Spleen (tissue), 11 donors: Measurements from ENCODE around the gene MORF4L1. TPM values are rescaled to one million over a fixed set of nuclear protein-coding genes. Genes with fewer than 3 reads are reported as not detected.

ENCODE experiments used
- DNase-seq: peaks from one replicate; pipeline ENCODE4 v3.0.0-alpha.2; 2020
- H3K27ac ChIP-seq, 8 donors: fragments of 200-600 bp; sonication (generic) in 7 of 8; 1 replicate in 4 of 8; 2 replicates in 4 of 8; pipeline versions ENCODE4 v1.5.0 to v1.8.0; 2016 to 2021; ENCODE audit warnings: inconsistent platforms in 4 of 8, mild to moderate bottlenecking in 4 of 8, moderate library complexity in 1 of 8
- H3K27me3 ChIP-seq, 7 donors: fragments of 200-600 bp; sonication (generic) in 6 of 7; replicated peaks in 1 of 7; 1 replicate in 4 of 7; 2 replicates in 3 of 7; pipeline versions ENCODE4 v1.5.0 to v1.8.0; 2016 to 2021; ENCODE audit warnings: inconsistent platforms in 3 of 7, mild to moderate bottlenecking in 1 of 7
- H3K36me3 ChIP-seq, 6 donors: fragments of 200-600 bp; sonication (generic) in 5 of 6; 1 replicate in 4 of 6; 2 replicates in 2 of 6; pipeline versions ENCODE4 v1.5.0 to v1.8.0; 2016 to 2021; ENCODE audit warnings: inconsistent platforms in 2 of 6
- H3K4me1 ChIP-seq, 6 donors: fragments of 200-600 bp; sonication (generic) in 5 of 6; 1 replicate in 3 of 6; 2 replicates in 3 of 6; pipeline versions ENCODE4 v1.5.0 to v1.8.0; 2016 to 2021; ENCODE audit warnings: inconsistent platforms in 3 of 6
- H3K4me3 ChIP-seq, 8 donors: fragments of 200-600 bp; sonication (generic) in 7 of 8; 1 replicate in 4 of 8; 2 replicates in 4 of 8; pipeline versions ENCODE4 v1.5.0 to v1.8.0; 2016 to 2021; ENCODE audit warnings: inconsistent platforms in 4 of 8, mild to moderate bottlenecking in 4 of 8, moderate library complexity in 2 of 8
- H3K9me3 ChIP-seq, 8 donors: fragments of 200-600 bp; sonication (generic) in 7 of 8; 1 replicate in 4 of 8; 2 replicates in 4 of 8; pipeline versions ENCODE4 v1.5.0 to v1.8.0; 2016 to 2021; ENCODE audit warnings: inconsistent platforms in 4 of 8
- POLR2AphosphoS5 ChIP-seq, 3 donors: sonication (generic); formaldehyde crosslinking; IDR thresholded peaks; one replicate each; pipeline ENCODE4 v1.5.1; 2017; ENCODE audit warnings: antibody characterized with exemption in 3 of 3
- WGBS, 5 donors: extraction: QIAGEN DNeasy Blood & Tissue Kit in 3 of 5; methylation state at CpG; one replicate each; pipeline versions ENCODE4 v1.1.5 to v1.1.7; 2013 to 2018; 5-methylcytosine and 5-hydroxymethylcytosine counted together
- intact Hi-C: fragments of 100-400 bp; cut with DNase I; formaldehyde crosslinking; loops from one replicate; pipeline ENCODE4 v1.15.0; 2023; ENCODE audit warnings: low total_unique reads
- polyA plus RNA-seq, 3 donors: library from polyadenylated mRNA; stranded (reverse); fragments of 200-250 nt; gene quantifications; one replicate each; pipeline ENCODE4 v1.2.1, GENCODE V29; 2013
- small RNA-seq, 4 donors: library from RNA; depleted of rRNA; stranded (forward); fragments of <200 nt; gene quantifications; one replicate each; pipeline ENCODE3, GENCODE V24; 2016
- total RNA-seq, 7 donors: library from RNA; depleted of rRNA in 3 of 7; stranded (reverse); fragments of >200 nt in 3 of 7; fragmentation: NEBNext Ultra II Directional in 4 of 7; extraction: Animal tissue kit (Norgen Biotek cat#: 25700) in 4 of 7; gene quantifications; one replicate each; pipeline versions ENCODE4 v1.1.0 to v1.2.1, GENCODE V29; 2016 to 2021
- donor health status: healthy with polysubstance abuse.
- donor health status: DM: no; HTN: no; CAD: no; lungs with moderate emphysema.
- donor health status: DM: no; HTN: no; CAD: no.
- donor health status: Bipolar disorder and iron deficiency.
- donor health status: healthy.
- donor health status: DM: no; HTN: no; CAD: no.
- donor health status: DM: yes; HTN: yes; CAD: no.

MORF4L1 gene
- total and polyA plus RNA-seq, 10 donors: 105 to 271 (median 213) TPM

- Histone ChIP-seq H3K36me3 (no peaks in the 10 kb centered on the region), H3K4me3 (no peak overlapping the region), H3K27me3 (peaks cover 0 to 14% (median 0%) of the 10 kb centered on the region in 7 donors), H3K27ac (no peak overlapping the region), H3K4me1 (peaks cover 0 to 46% (median 34%) of the 10 kb centered on the region in 6 donors), H3K9me3 (no peaks in the 10 kb centered on the region)
- no peak for DNase-seq
- TF ChIP-seq POLR2AphosphoS5 (IDR thresholded peaks at IDR 0.05): no peak
- whole genome bisulfite sequencing, 5 donors: 80 to 98% (median 94%) methylated on average over 5 of the region's 5 CpGs
- intact Hi-C loops: no loop called here
Observed at GRCh38 chr15:78947506-78947905, 74.8 kb downstream of the MORF4L1 start.

Small RNA genes within 50 kb of the gene (small RNA-seq; reads per million reads assigned to genes)
- gene RNU6-415P: 0 reads per million in 4 donors

Other genes with a start within 250 kb of the MORF4L1 start
- 1 to 10 TPM in 1 of 7 donors, under 1 TPM in 6; 0.17 to 1.1 (median 0.28) TPM for gene CHRNB4, start 231.7 kb upstream of the MORF4L1 start, total RNA-seq
- gene CHRNB4, start 231.7 kb upstream of the MORF4L1 start, polyA plus RNA-seq: under 1 TPM; 0.07 to 0.22 (median 0.12) TPM
- gene ADAMTS7, start 61.4 kb upstream of the MORF4L1 start, total RNA-seq: 10 to 100 TPM in 1 of 7 donors, 1 to 10 TPM in 6; 3.4 to 15.0 (median 8.3) TPM
- gene ADAMTS7, start 61.4 kb upstream of the MORF4L1 start, polyA plus RNA-seq: 1 to 10 TPM in 2 of 3 donors, under 1 TPM in 1; 0.47 to 8.4 (median 2.2) TPM
- 100 to 1,000 TPM; 112 to 336 (median 238) TPM for gene CTSH, start 72.2 kb downstream of the MORF4L1 start, total RNA-seq
- 100 to 1,000 TPM; 372 to 381 (median 377) TPM for gene CTSH, start 72.2 kb downstream of the MORF4L1 start, polyA plus RNA-seq
- 1 to 10 TPM; 1.3 to 3.4 (median 2.0) TPM for gene RASGRF1, start 217.9 kb downstream of the MORF4L1 start, total RNA-seq
- gene RASGRF1, start 217.9 kb downstream of the MORF4L1 start, polyA plus RNA-seq: 1 to 10 TPM in 1 of 3 donors, under 1 TPM in 2; 0.50 to 1.4 (median 0.57) TPM